NCI-H1092 (cell line): ENCODE data around the gene SLC2A13.
"Not testable (repeated sequence)": the region's sequence is repeated elsewhere in the genome, so short reads cannot be mapped to it uniquely, and the experiment has no call there.

Experiments used
- DNase-seq: peaks from one replicate; lab custom pipeline; 2025; lab: John Stamatoyannopoulos, UW

Gene SLC2A13

GRCh38 chr12:40104461-40105264 lies 1.2 kb downstream of the SLC2A13 start:
- no peak for DNase-seq

GRCh38 chr12:40103043-40103442 lies 2.8 kb downstream of the SLC2A13 start:
- no peak for DNase-seq

- DNase-seq, result no peak
Measured at GRCh38 chr12:40101747-40102146, 4.1 kb downstream of the SLC2A13 start.

GRCh38 chr12:40099423-40099853 lies 6.4 kb downstream of the SLC2A13 start:
- no peak for DNase-seq

GRCh38 chr12:40098406-40099145 lies 7.3 kb downstream of the SLC2A13 start:
- DNase-seq, result no peak

GRCh38 chr12:40093512-40093911 lies 12.4 kb downstream of the SLC2A13 start:
- no peak for DNase-seq

- no peak for DNase-seq
Measured at GRCh38 chr12:40086471-40086870, 19.4 kb downstream of the SLC2A13 start.

- no peak for DNase-seq
Measured at GRCh38 chr12:40078266-40078665, 27.6 kb downstream of the SLC2A13 start.

- DNase-seq, result no peak
Measured at GRCh38 chr12:40075458-40075857, 30.4 kb downstream of the SLC2A13 start.

- no peak for DNase-seq
Measured at GRCh38 chr12:40068416-40068815, 37.5 kb downstream of the SLC2A13 start.

GRCh38 chr12:40065636-40066035 lies 40.2 kb downstream of the SLC2A13 start:
- DNase-seq, result no peak

- DNase-seq, result no peak
Measured at GRCh38 chr12:40063414-40063813, 42.5 kb downstream of the SLC2A13 start.

- no peak for DNase-seq
Measured at GRCh38 chr12:40058721-40059190, 47.1 kb downstream of the SLC2A13 start.

GRCh38 chr12:40056373-40056772 lies 49.5 kb downstream of the SLC2A13 start:
- DNase-seq, result no peak

GRCh38 chr12:40055776-40056175 lies 50.1 kb downstream of the SLC2A13 start:
- no peak for DNase-seq

- DNase-seq, result no peak
Measured at GRCh38 chr12:40055228-40055579, 50.7 kb downstream of the SLC2A13 start.

- DNase-seq, result no peak
Measured at GRCh38 chr12:40054555-40055227, 51.2 kb downstream of the SLC2A13 start.

GRCh38 chr12:40049268-40049667 lies 56.6 kb downstream of the SLC2A13 start:
- DNase-seq, result no peak

GRCh38 chr12:40047002-40047401 lies 58.9 kb downstream of the SLC2A13 start:
- DNase-seq, result not testable (repeated sequence)

- no peak for DNase-seq
Measured at GRCh38 chr12:40045656-40046055, 60.2 kb downstream of the SLC2A13 start.

- DNase-seq, result no peak
Measured at GRCh38 chr12:40044396-40044795, 61.5 kb downstream of the SLC2A13 start.

GRCh38 chr12:40039598-40039997 lies 66.3 kb downstream of the SLC2A13 start:
- DNase-seq, result no peak

GRCh38 chr12:40038619-40039018 lies 67.3 kb downstream of the SLC2A13 start:
- no peak for DNase-seq
